GM18861 (cell line): ENCODE measurements around the gene ESPL1.

Experiments
- ATAC-seq: cut with Tn5 transposase; IDR thresholded peaks from one replicate; pipeline ENCODE4 v1.9.1; 2021; ENCODE audit not compliant: unreplicated experiment

The ESPL1 gene

DNA sequence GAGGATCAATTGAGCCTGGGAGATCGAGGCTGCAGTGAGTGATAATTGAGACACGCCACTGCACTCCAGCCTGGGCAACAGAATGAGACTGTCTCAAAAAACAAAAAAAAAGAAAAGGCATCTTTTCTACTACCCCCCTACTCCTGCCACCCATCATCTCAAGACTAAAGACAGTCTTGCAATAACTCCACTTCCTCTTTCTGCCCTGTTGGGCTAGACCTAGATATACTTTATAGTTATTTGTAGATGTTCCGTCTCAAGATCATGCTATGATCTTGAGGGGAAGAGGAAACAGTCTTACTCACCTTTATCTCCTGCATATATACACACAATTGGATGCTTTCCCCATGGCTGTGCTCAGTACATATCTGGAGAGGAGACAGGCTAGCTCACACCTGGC is 12.1 kb upstream of the ESPL1 start:
- no peak for ATAC-seq

- no peak for ATAC-seq
Observed at GRCh38 chr12:53258541-53259539, 9.3 kb upstream of the ESPL1 start.

DNA sequence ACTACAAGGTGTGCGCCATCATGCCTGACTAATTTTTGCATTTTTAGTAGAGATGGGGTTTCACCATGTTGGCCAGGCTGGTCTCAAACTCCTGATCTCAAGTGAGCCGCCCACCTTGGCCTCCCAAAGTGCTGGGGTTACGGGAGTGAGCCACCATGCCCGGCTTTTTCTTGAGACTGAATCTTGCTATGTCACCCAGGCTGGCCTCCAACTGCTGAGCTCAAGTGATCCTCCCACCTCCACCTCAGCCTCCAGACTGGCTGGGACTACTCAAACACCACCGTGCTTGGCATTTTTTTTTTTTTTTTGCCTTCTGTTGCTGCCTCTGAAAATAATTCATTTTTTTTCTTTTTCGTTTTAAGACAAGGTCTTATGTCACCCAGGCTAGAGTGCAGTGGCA is 8.2 kb upstream of the ESPL1 start:
- ATAC-seq = no peak

GRCh38 chr12:53265783-53266182 is 2.3 kb upstream of the ESPL1 start:
- ATAC-seq = no peak

- peak; percentile 17 for ATAC-seq
Observed at GRCh38 chr12:53267306-53267998, 647 bp upstream of the ESPL1 start.

GRCh38 chr12:53268630-53269562 is 797 bp downstream of the ESPL1 start:
- ATAC-seq = no peak

DNA sequence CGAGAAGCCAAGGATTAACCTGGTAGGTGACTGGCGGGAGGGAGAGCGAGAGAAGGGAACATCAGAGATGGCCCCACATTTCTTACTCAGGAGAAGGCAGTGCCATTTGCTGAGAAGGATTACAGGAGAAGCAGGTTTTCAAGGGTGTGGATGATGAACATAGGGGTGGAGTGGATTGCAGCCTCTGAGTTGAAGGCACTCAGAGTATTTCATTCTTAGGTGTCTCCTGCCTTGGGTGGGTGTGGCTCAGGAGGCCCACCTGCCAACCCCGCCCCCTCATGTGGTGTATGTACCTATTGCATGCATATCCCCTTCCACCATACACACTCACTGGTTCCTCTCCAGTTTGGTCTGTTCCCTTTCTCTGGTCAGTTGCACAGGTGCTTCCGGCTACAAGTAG is 6.3 kb downstream of the ESPL1 start:
- no peak for ATAC-seq

GRCh38 chr12:53276511-53276910 is 8.4 kb downstream of the ESPL1 start:
- ATAC-seq = no peak

DNA sequence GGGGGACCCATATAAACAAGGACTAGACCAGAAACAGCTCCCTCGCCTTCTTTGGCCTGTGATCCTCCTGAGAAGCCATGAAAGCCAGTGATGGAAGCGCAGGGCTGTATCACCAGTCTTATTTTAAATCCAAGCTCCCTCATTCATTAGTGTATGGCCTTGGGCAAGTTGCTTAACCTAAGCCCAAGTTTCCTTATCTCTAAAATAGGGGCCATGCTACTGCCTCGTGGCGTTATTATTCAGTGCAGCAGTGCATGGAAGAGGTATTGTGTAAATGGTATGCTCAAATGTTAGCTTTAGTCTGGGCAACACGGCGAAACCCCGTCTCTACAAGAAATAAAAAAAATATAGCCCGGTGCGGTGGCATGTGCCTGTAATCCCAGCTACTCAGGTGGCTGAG is 9.9 kb downstream of the ESPL1 start:
- ATAC-seq = no peak

DNA sequence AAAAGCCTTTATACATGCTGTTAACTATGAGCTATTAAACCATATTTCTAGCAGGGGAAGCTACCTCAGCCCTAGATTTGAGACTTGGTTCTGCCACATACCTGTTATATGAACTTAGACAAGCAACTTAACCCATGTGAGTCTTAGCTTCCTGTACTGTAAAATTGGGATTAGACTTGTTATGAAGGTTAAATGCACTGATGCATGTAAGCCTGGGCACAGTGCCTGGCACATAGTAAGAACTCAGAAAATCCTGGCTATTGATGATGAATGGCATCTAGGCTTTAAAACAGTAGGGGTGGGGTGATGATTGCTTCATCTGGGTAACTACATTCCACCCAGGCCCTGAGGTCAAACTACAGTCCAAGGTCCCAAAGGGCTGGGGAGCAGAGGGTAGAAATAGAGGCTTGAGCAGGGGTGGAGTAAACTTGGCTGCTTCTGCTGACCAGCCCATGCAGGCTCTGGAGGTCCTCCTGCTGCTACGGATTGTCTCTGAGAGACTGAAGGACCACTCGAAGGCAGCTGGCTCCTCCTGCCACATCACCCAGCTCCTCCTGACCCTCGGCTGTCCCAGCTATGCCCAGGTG is 11.3 kb downstream of the ESPL1 start:
- ATAC-seq = no peak

DNA sequence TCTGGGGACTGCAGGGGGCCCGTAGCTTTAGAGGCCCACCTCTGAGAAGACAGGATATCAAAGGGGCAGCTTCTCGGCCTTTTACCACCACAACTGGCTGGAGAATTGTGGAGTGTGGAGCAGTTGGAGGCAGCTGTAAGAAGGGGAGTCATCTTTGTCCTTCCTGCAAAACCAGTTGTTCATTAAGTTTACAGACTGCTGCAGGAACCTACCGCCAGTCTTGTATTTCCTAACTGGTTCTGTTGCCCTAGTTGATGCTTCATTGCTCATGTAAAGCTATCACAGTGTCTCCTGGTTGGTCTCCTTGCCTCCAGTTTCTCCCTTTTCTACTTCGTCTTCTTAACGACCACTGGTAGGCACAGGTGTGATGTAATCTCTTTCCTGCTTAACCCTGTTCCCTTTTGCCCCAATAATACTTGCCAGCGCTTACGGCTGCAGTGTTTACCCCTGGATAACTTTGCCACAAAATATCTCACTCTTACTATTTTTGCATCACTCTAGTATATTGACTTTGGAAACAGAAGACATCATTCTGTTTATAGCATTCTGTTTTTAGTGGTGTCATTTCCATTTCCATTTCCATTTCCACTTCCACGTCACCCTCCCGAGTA is 11.9 kb downstream of the ESPL1 start:
- ATAC-seq = no peak

- ATAC-seq = no peak
Observed at GRCh38 chr12:53286448-53286847, 18.3 kb downstream of the ESPL1 start.

- ATAC-seq = no peak
Observed at GRCh38 chr12:53287741-53288216, 19.7 kb downstream of the ESPL1 start.

GRCh38 chr12:53288322-53288721 is 20.2 kb downstream of the ESPL1 start:
- no peak for ATAC-seq

DNA sequence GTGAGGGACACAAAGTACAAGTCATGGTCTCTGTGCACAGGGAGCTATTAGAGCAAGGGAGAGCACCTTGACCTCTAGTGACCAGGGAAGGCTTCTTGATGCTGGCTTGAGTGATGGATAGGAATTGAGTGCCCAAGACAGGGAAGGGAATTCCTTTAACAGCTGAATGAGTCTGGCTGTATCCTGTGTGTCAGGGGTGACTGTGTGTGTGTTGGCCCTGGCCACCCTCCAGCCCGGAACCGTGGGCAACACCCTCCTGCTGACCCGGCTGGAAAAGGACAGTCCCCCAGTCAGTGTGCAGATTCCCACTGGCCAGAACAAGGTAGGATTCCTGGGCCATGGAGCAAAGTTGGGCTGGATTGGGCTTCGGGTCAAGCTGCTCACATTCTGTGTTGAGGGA is 21.8 kb downstream of the ESPL1 start:
- no peak for ATAC-seq

- no peak for ATAC-seq
Observed at GRCh38 chr12:53290661-53291060, 22.6 kb downstream of the ESPL1 start.

- no peak for ATAC-seq
Observed at GRCh38 chr12:53292426-53292825, 24.3 kb downstream of the ESPL1 start.

GRCh38 chr12:53295070-53295890 is 27.2 kb downstream of the ESPL1 start, which contains the start of gene PFDN5:
Gene PFDN5 (plus strand): TSS chr12:53295542. CDS start chr12:53295568, 26 bp downstream.
- peak; percentile 81 for ATAC-seq

- ATAC-seq = no peak
Observed at GRCh38 chr12:53295891-53296219, 27.8 kb downstream of the ESPL1 start.
